ENCODE measurements around the gene RPP40.

DNA sequence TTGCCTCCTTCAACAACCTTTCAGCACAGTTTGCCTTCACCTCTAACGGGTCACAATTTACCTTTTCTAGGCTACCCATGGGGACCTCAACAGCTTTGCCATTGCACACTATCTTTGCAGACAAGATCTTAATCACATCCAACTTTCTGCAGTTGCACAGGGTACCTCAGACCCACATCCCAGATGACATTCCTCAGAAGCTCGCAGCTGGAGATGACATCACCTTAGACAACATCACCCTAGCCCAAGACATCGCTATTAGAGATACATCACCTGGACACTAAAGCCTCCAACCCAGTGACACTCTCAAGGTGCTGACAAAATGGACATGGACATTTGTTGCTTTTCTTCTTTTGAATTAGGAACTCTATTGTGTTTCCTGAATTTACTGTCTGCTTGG, 38.6 kb upstream of the RPP40 start:
- TF ChIP-seq YY1 (IDR thresholded peaks at IDR 0.05; ENCODE audit: low read depth) (no peak), FOXM1 (IDR thresholded peaks at IDR 0.05; ENCODE audit: low read depth) (no peak), FOXJ3 (CRISPR knock-in tag; IDR thresholded peaks at IDR 0.05) (no peak), POLR2AphosphoS5 (IDR thresholded peaks at IDR 0.05; ENCODE audit: low read depth, low read length) (no peak), JUND (IDR thresholded peaks at IDR 0.05) (no peak), SMC3 (IDR thresholded peaks at IDR 0.05; ENCODE audit: low read depth, low read length) (no peak), MXI1 (IDR thresholded peaks at IDR 0.05; ENCODE audit: low read depth, low read length) (no peak), SIN3A (IDR thresholded peaks at IDR 0.05; ENCODE audit: borderline replicate concordance, low read depth, low read length) (no peak), EP300 (IDR thresholded peaks at IDR 0.05; ENCODE audit: borderline replicate concordance in 1 of 2, low read depth in 1 of 2, low read length in 1 of 2) (no peak), FOSL2 (IDR thresholded peaks at IDR 0.05; ENCODE audit: borderline replicate concordance, low read depth) (no peak)
- TF ChIP-seq, protein P1, sequence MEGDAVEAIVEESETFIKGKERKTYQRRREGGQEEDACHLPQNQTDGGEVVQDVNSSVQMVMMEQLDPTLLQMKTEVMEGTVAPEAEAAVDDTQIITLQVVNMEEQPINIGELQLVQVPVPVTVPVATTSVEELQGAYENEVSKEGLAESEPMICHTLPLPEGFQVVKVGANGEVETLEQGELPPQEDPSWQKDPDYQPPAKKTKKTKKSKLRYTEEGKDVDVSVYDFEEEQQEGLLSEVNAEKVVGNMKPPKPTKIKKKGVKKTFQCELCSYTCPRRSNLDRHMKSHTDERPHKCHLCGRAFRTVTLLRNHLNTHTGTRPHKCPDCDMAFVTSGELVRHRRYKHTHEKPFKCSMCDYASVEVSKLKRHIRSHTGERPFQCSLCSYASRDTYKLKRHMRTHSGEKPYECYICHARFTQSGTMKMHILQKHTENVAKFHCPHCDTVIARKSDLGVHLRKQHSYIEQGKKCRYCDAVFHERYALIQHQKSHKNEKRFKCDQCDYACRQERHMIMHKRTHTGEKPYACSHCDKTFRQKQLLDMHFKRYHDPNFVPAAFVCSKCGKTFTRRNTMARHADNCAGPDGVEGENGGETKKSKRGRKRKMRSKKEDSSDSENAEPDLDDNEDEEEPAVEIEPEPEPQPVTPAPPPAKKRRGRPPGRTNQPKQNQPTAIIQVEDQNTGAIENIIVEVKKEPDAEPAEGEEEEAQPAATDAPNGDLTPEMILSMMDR (IDR thresholded peaks at IDR 0.05): no peak
- TF ChIP-seq, protein P2, sequence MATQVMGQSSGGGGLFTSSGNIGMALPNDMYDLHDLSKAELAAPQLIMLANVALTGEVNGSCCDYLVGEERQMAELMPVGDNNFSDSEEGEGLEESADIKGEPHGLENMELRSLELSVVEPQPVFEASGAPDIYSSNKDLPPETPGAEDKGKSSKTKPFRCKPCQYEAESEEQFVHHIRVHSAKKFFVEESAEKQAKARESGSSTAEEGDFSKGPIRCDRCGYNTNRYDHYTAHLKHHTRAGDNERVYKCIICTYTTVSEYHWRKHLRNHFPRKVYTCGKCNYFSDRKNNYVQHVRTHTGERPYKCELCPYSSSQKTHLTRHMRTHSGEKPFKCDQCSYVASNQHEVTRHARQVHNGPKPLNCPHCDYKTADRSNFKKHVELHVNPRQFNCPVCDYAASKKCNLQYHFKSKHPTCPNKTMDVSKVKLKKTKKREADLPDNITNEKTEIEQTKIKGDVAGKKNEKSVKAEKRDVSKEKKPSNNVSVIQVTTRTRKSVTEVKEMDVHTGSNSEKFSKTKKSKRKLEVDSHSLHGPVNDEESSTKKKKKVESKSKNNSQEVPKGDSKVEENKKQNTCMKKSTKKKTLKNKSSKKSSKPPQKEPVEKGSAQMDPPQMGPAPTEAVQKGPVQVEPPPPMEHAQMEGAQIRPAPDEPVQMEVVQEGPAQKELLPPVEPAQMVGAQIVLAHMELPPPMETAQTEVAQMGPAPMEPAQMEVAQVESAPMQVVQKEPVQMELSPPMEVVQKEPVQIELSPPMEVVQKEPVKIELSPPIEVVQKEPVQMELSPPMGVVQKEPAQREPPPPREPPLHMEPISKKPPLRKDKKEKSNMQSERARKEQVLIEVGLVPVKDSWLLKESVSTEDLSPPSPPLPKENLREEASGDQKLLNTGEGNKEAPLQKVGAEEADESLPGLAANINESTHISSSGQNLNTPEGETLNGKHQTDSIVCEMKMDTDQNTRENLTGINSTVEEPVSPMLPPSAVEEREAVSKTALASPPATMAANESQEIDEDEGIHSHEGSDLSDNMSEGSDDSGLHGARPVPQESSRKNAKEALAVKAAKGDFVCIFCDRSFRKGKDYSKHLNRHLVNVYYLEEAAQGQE (IDR thresholded peaks at IDR 0.05; ENCODE audit: low read depth, low read length): no peak
- TF ChIP-seq, protein P3, sequence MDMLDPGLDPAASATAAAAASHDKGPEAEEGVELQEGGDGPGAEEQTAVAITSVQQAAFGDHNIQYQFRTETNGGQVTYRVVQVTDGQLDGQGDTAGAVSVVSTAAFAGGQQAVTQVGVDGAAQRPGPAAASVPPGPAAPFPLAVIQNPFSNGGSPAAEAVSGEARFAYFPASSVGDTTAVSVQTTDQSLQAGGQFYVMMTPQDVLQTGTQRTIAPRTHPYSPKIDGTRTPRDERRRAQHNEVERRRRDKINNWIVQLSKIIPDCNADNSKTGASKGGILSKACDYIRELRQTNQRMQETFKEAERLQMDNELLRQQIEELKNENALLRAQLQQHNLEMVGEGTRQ (IDR thresholded peaks at IDR 0.05; ENCODE audit: borderline replicate concordance, low read depth, low read length): no peak
- TF ChIP-seq, protein P4, sequence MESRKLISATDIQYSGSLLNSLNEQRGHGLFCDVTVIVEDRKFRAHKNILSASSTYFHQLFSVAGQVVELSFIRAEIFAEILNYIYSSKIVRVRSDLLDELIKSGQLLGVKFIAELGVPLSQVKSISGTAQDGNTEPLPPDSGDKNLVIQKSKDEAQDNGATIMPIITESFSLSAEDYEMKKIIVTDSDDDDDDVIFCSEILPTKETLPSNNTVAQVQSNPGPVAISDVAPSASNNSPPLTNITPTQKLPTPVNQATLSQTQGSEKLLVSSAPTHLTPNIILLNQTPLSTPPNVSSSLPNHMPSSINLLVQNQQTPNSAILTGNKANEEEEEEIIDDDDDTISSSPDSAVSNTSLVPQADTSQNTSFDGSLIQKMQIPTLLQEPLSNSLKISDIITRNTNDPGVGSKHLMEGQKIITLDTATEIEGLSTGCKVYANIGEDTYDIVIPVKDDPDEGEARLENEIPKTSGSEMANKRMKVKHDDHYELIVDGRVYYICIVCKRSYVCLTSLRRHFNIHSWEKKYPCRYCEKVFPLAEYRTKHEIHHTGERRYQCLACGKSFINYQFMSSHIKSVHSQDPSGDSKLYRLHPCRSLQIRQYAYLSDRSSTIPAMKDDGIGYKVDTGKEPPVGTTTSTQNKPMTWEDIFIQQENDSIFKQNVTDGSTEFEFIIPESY (IDR thresholded peaks at IDR 0.05; ENCODE audit: borderline replicate concordance, low read depth): no peak

Measured in SK-N-SH (cell line).